Activated CD8-positive, alpha-beta memory T cell treated with anti-CD3 and anti-CD28 coated beads for 4 hours (primary cell): Measurements from ENCODE around the gene NEURL4.
A peak's percentile ranks its signal among the peaks of the same experiment; 100 is the strongest.

Experiments used
- DNase-seq, 2 donors: peaks; one replicate each; pipeline ENCODE4 v3.0.0-alpha.2; 2020; ENCODE audit warnings: low read depth in 2 of 2

The NEURL4 gene

DNA sequence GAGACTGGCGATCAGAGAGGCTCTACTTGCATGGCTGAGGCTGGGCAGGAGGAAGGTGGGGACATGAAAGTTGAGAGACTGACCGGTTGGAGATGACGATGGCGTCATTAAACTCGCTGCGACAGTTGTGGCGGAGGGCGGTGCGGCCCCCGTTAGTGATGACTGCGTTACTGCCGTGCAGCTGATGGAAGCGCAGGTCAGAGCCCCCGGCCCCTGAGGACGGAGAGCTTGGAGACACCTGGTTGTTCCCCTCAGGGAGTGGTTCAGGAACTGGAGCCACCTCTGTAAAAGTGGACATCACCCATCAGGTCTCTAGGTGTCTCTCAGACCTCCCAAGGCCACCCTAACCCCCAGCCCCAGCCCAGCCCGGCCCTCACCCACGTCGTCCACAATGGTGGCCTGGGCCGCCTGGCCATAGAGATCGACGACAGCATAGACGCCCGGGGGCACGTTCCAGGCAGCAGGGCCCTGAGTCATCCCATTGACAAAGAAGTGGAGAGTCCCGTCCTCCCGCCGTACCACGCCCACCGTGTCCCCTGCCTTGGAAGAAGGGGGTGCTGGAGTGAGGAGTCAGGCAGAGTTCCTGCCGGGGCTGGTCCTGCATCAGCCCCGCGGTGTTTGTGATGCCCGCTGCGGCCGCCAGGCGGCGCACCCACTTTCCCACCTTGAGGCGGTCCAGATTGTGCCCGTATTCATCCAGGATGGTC, 5.3 kb downstream of the NEURL4 start:
- DNase-seq = no peak

DNA sequence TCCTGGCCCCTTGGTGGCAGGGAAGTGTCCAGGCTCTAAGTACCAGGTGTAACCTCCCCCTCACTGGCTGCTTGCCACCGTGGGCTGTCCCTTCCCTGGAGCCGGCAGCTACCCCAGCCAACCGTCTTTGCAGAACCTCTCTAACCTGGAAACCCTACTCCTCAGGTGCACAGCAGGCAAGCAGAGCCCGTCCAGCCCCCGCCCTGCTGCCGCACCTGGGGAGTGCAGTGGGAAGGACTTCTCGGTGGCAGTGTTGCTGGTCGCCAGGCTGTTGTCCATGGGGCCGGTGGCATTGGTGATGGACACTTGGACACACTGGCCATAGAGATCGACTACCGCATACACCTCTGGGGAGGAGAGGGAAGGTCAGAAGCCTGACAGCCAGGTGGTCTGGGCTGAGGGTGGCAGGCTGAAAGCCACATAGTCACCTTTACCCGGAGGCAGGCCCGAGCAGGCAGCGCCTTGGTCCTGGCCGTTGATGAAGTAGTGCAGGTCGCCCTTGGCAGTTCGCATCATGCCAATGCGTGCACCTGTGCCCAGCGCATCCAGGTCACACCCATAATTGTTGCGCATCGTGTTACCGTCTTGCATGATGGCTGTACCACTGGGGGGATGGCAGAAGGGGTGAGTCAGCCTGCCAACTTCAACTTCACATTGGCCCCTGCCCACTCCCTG, 6.5 kb downstream of the NEURL4 start:
- DNase-seq = no peak

DNA sequence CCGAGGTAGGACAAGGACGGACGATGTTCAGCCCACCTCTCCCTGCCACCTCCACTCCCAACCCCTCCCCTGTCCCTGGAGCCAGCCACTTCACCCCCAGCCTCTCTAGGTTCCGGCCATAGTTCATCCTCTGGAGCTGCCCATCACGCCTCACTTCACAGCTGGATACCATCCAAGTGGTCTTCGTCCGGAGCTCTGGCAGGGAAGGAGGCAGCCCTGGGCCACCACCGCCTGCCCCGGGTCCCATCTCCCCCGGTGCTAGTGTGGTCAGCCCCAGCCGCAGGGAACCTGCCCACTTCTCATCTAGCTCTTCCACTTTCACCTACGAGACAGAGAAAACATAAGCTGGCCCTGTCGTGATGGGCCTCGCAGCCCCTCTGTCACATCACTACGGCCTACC, 7.7 kb downstream of the NEURL4 start:
- no peak for DNase-seq

DNA sequence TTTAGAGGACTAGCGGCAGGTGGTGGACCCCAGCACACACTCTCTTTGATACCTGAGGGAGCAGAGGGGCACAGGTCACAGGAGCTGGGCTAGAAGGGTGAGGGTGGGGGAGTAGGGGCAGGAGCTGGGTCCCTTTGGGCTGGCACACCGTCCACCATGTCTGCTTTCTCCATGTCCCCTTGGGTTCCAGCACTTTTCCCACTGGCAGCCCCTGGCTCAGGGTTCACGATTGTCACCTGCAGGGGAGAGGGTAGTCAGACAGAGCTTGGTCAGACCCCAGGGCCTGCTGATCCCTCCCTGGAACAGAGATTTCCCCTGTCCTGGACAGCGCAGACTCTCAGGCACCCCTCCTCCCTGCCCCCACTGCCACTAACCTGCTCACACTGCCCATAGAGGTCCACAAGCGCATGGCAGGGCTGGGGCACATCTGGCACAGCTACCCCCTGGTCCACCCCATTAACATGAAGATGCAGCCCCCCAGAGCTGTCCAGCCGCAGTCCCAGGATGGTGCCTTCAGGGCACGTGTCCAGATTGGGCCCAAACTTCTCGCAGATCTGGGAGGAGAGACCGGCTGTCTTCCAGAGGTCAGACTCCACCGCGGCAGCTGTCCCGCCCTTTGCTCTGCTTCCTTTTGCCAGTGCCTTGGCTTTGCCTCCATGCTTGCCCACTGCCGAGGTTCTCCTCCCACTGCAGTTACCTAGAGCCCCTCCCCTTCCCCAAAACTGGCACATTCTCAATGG, 10.8 kb downstream of the NEURL4 start:
- DNase-seq = no peak

DNA sequence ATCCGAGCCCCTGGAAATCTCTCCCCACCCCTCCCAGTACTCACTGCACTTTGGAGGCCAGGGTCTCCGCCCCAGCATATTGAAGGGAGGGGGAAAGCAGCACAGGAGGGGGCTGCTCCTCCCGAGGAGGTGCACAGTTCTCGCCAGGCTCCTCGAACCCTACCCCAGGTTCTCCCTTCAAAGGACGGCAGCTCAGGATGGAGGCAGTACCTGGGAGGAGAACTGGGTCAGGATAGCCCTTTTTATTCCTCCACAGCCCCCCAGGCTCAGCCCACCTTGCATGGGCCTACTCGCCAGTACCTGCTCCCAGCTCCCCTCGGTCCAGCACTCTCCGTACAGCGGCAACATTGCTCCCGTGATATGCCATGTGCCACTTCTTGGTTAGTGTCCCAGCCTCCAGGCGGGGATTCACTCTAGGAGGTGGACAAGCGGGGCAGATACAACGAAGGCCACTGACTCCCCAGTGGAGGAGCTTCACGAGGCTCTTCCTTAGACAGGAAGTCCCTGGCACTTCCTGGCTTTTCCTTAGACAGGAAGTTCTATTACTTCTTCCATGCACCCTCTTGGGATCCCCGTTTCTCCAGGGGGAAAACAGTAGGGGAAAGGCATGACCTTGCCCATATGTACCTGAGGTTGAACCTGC, 11.9 kb downstream of the NEURL4 start:
- no peak for DNase-seq

DNA sequence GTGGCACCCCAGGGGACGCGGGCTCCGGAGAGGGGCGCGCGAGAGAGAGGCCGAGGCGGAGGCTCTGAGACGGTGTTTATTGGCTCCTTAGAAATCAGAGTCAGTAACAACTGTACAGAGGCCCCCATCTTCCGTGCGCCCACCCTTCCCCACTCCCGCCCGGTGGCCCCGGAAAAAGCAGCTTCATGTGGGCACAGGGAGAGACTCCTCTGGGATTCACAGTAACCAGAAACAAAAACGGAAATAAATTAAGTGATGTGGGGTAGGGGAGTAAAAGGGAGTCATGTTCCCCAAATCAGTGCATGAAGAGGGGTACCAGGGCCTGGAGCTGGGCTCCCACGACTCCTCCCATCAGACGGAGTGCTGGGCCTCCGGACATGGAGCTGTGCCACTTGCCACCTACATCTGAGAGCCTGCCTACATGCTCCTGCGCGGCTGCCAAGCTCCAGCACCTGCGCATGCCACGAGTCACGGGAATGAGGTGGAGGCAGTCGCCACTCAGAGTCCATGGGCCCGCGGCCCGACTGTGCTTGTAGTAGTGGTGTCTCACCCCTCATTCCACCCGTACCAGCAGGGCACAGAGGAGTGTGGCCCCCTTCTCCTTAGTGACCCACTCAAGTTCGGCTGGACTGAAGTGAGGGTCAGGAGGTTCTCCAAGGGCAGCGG, 13.4 kb downstream of the NEURL4 start:
- no peak for DNase-seq

DNA sequence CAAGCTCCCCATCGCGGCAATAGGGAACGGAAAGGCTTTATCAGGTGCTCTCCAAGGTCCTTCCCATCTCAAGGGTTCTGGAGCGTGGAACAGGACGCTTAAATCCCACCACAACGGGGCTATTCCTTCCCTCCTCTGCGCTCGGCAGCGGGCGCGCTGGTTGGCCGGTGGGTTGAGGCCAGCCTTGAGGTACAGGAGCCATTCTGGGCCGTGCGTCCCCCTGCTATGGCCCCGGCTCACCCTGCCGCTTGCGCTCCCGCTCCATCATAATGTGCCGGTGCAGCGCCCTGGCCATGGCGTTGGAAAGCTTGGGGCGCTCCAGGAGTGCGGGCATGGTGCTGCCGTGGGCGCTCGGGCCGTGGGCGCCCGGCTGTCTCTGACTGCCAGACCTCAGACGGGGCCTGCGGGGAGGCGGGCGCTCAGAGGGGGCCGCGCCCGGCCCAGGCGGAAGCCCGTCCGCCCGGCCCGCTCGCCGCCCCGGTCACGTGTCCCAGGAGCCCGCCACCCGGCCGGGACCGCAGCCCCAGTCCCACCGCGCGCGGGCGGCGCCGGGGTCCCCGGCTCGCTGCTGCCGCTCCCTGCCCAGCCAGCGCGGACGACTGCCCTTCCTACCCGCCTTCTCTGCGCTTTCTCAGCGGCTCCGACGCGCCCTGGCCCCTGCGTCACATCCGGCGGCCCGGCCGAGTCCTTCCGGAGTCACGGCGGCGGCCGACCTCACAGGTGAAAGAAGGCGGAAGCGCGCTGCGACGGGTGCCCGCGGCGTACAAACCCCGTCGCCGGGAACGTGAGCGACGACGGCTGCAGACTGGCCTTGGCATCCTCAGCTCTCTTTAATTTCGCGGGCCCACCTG, 14.2 kb downstream of the NEURL4 start, which contains the start of gene GPS2:
TSS of gene GPS2 (minus strand) at position 642 of the 851 bp plus-strand sequence. CDS start at position 334, 308 bp downstream.
- DNase-seq = peak; percentile 82

DNA sequence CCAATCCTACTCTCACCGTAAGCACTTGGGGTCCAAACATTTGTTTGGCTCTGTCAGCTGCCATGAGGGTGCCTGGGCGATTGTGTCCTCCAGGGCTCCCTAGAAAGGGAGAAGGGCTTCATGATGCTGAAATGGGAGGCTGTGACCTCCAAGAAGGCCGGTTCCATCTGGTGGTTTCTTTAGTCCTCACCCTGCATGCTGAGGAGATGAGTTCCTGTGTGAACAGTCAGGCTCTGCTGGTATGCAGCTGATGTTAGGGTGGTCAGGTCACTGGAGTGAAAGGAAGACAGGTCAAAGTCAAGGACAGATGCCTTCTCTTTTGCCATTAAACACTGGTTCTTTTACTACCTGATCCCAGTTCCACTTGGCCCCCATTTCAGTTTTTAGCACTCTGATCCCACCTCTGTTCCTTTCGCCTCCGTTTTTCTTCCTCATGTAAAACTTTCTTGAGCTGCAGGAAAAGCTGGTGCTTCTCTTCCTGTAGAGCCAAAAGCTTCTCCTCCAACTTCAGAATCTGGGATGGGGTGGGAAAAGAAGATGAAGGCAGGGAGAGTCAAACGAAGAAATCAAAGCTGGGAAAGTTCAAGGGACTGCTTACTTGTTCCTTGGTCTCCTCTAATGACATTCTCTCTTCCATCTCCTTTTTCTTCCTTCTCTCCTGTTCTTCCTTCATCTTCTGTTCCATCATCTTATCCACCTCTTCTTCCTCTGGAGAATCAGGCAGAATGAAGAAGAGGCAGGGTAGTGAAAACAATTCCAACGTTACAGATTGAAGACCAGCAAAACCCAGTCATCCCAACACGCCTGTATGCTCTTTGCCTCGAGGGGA, 15.0 kb downstream of the NEURL4 start:
- no peak for DNase-seq

DNA sequence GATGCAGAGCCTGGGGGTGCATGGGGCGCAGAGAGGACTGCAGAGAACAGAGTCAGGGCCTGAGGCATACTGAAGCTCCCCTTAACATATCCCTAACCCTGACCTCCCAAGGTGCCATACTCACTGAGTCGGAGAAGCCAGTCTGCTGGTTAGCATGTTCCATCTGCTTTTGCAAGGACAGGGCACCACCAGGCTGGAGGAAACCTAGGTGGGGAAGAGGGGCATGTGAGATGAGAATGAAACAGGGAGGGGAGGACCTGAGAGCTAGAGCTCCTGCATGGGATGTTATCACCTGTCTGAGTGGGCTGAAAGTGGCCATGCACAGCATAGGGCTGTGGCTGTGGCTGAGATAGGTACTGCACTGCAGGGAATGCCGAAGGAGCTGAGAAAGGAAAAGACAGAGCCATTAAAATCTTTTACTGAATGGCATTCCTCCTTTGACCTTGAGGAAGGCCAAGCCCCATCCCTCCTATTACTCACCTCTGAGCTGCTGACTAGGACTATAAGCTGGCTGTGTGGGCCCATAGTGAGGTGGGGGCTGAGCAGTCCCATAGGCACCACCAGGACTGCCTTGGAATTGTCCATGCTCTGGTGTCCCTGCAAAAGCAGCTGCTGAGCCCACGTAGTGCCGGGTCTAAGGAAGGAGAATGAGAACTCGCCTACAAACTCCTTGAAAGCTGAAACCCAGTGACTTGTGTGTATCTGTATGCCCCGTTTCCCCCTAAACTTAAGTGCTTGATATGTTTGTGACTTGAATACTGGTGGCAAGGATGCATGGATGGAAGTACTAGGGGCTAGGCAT, 15.8 kb downstream of the NEURL4 start:
- no peak for DNase-seq

DNA sequence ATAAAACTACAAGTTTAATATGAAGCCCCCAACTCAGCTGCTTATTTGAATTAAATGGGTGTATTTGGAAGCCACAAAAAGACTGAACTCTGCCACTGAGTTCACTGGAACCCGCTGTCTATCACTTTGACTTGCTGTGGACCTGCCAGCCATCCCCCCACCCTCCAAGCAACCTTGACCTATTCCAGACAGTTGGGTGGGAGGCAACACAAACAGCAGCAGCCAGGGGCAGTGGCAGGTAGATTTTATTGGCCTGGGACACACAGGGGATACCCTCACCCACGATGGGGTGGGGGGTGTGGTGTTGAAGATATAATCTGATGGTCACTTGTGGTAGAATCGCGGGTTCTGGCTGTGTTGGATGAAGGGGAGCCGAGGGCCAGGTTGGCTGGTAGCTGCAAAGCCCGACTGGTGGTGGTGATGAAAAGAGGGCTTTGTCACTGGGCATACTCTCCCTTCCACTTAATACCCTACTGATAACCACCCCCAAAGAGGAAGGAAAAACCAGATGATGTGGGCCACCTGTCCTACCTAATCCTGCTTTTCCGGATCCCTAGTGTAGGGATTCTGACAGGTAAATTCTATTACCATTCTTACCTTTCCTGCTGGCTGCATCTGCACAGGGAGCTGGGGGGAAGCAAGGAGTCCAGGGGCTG, 16.6 kb downstream of the NEURL4 start:
- no peak for DNase-seq

DNA sequence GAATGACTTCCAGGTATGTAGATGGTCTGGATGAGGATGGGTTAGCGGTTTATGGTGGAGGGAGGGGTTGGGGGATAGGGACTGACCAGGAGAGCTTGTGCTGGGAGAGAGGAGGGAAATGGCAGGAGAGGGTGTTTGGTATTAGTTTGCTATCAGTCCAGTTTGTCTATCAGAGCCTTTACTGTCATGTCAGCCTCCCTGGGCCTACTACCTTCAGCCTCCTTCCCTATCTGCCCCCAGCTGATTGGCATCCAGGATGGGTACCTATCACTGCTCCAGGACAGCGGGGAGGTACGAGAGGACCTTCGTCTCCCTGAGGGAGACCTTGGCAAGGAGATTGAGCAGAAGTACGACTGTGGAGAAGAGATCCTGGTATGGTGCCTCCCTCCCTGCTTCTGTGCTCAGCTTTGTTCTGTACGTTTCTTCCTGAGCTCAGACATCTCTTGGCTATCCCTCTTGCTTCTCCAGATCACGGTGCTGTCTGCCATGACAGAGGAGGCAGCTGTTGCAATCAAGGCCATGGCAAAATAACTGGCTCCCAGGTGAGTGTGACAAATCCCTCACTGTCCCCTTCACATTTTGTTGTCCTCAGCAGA, 17.9 kb downstream of the NEURL4 start:
- no peak for DNase-seq

DNA sequence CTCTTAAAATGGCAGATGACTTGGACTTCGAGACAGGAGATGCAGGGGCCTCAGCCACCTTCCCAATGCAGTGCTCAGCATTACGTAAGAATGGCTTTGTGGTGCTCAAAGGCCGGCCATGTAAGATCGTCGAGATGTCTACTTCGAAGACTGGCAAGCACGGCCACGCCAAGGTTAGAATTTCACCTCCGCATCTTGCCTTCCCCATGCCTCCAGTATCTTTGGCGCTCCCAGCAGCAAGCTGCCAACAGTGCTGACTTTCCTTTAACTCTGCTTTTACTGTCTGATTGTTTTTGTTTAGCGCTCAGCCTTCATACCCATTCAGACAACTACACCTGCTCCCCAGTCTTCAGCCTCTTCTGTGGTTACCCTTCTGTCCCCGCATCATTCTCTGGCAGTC, 19.5 kb downstream of the NEURL4 start:
- no peak for DNase-seq

DNA sequence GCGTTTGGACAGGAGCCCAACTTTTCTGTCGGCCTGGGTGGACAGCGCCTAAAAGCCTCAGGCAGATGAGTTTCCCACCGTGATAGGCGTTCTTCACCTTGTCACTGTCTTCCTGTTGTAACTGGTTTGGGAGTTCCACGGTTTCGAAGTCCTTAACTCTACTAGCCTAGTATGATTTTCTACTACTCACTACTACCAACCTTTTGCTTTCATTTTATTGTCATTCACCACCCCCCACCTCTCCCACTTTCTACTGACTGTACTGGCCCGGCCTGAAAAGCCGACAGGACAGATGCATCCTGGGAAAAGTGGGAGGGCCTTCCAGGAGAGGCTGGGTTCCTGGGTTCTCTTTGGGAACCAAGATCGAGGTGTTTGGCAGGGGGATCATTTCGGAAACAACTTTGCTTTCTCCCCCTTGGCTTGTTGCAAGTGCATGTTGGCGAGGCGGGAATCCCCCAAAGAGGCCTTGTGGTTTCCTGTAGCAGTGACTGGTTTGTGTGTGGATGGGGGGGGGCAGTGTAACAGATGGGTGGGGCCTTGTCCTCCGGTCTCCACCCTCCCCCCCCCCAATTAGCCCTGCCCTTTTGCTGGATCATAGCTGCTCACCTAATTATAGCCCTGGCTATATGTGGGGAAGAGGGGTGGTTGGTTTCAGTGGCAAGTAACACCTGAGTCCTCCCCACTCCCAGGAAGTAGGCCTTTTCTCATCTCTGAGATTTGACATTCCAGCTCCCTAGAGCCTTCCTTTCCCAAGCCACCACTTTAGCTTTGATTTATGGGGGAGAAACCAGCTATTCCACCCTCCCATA, 20.3 kb downstream of the NEURL4 start:
- DNase-seq = peak; percentile 77 to 88

DNA sequence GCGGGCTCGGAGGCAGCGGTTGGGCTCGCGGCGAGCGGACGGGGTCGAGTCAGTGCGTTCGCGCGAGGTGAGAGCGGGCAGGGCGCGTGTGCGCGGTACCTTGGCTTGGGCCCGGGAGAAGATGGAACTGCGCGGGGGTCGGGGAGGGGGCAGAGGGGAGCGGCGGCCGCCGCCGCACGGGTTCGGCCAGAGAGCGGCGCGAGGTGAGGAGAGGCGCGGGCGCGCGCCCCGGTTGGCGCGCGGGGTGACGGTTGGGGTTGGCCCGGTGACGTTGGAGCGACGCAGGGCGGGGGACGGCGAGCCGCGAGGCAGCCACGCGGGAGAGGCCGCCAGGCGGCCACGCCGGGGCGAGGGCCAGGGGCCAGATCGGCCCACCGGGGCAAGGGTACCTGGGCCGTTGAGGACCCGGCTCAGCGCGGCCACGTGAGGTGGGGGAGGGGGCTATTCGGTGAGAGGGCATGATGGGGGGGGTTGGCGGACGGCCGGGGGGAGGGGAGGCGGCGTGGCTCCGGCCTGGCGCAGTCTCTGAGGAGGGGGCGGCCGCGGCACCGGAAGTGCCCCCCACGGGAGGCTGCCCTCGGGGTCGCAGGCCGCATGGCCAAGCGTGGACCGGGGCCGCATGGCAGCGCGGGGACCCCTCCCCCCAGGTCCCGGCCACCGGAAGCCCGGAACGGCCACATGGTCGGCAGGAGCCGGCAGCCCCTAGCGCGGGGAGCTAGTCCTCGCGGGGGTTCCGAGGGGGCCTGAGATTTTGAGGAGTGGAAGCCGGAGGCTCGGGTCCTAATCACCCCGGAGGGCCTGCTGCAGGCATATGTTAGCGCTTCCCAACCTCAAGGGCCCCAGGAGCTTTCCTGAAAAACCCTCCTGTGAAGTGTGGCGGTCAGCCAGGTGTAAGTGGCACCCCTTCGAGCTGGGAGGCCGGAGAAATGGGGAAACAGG, 21.2 kb downstream of the NEURL4 start:
- DNase-seq = no peak

DNA sequence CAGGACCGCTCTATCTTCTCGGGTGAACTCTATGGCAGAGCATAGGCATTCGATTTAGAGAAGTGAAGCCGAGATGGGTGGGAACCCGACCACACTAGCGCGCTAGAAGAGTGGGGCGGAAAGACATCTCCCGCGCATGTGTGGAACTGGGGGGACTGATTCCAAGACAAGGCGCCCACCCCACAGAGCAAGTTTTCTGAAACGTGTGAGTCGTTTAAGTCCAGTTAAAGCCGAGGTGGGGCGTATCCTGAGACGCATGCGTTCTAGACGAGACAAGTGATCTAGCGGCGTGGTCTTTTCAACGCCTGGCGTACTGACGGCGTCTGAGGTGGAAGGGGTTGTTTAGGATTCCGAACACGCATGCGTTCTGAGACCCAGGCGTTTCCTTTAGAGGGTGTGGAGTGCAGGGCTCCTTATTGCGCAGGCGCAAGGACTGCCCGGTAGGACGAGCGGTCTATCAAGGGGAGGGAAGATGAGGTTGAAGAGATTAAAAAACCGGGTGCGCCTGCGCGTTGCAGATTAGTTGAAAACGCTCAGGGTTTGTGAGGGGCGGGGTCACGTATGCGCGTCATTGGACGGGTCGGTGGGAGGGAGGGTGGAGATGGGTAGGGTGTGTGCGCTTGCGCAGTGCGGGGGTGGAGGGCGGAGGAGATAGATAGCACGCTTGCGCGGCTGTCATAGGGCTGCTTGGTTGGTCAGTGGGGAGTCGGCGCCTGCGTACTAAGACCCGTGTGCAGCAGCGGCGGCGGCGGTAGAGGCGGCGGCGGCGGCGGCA, 22.0 kb downstream of the NEURL4 start, which contains the start of gene EIF5A:
TSS of gene EIF5A (plus strand) at position 718 of the 775 bp plus-strand sequence. CDS start 2,008 bp downstream, outside the sequence.
- DNase-seq = peak; percentile 100
